GM11168 (cell line): ENCODE measurements around the gene ZNF333.

Experiments used
- in situ Hi-C: fragments of 300-500 bp; cut with MboI; formaldehyde crosslinking; loops from one replicate; pipeline ENCODE4 v1.12.0; 2022; ENCODE audit warnings: low sequenced_read_pairs; ENCODE audit not compliant: unreplicated experiment

The ZNF333 gene

GRCh38 chr19:14689598-14690503, at the start of gene ZNF333:
Gene ZNF333 (plus strand): TSS chr19:14690048. CDS start chr19:14693492, 3,444 bp downstream.
- in situ Hi-C loops: loop anchor here (5.0 kb wide), 1 partner anchor 118 kb away; the partner anchor contains the start of gene NDUFB7

GRCh38 chr19:14648506-14648905, 41.3 kb upstream of the ZNF333 start:
- in situ Hi-C loops: no loop called here

- in situ Hi-C loops: no loop called here
Measured at GRCh38 chr19:14649020-14649419, 40.8 kb upstream of the ZNF333 start.

GRCh38 chr19:14650161-14650560, 39.7 kb upstream of the ZNF333 start:
- in situ Hi-C loops: no loop called here

GRCh38 chr19:14654786-14655560, 34.9 kb upstream of the ZNF333 start:
- in situ Hi-C loops: no loop called here

GRCh38 chr19:14655726-14656125, 34.1 kb upstream of the ZNF333 start:
- in situ Hi-C loops: no loop called here

GRCh38 chr19:14659874-14660489, 29.9 kb upstream of the ZNF333 start:
- in situ Hi-C loops: no loop called here

GRCh38 chr19:14661372-14661924, 28.4 kb upstream of the ZNF333 start:
- in situ Hi-C loops: no loop called here

- in situ Hi-C loops: no loop called here
Measured at GRCh38 chr19:14669940-14670339, 19.9 kb upstream of the ZNF333 start.

GRCh38 chr19:14670408-14670807, 19.4 kb upstream of the ZNF333 start:
- in situ Hi-C loops: no loop called here

GRCh38 chr19:14672188-14672872, 17.5 kb upstream of the ZNF333 start:
- in situ Hi-C loops: no loop called here

GRCh38 chr19:14673088-14673487, 16.8 kb upstream of the ZNF333 start:
- in situ Hi-C loops: no loop called here

- in situ Hi-C loops: no loop called here
Measured at GRCh38 chr19:14674764-14675163, 15.1 kb upstream of the ZNF333 start, which contains the start of gene ADGRE3. Gene ADGRE3 (minus strand): TSS chr19:14674844. CDS start chr19:14674770, 74 bp downstream.

- in situ Hi-C loops: no loop called here
Measured at GRCh38 chr19:14676762-14677161, 13.1 kb upstream of the ZNF333 start.

GRCh38 chr19:14677464-14677863, 12.4 kb upstream of the ZNF333 start:
- in situ Hi-C loops: no loop called here

GRCh38 chr19:14678199-14678598, 11.6 kb upstream of the ZNF333 start:
- in situ Hi-C loops: no loop called here

- in situ Hi-C loops: no loop called here
Measured at GRCh38 chr19:14682084-14682483, 7.8 kb upstream of the ZNF333 start.

GRCh38 chr19:14683439-14683838, 6.4 kb upstream of the ZNF333 start:
- in situ Hi-C loops: no loop called here

GRCh38 chr19:14686411-14686810, 3.4 kb upstream of the ZNF333 start:
- in situ Hi-C loops: loop anchor here (5.0 kb wide), 1 partner anchor 114 kb away; the partner anchor contains the start of gene NDUFB7
